Mucosa of descending colon (tissue), 3 donors: ENCODE data around the gene TGOLN2. TPM values are rescaled to one million over a fixed set of nuclear protein-coding genes. Genes with fewer than 3 reads are reported as not detected.
A peak's percentile ranks its signal among the peaks of the same experiment; 100 is the strongest.

Experiments used
- ATAC-seq: fragments of 200-7000 bp; cut with Tn5 transposase; one replicate; pipeline ENCODE4 v1.9.1; 2020; ENCODE audit warnings: mild to moderate bottlenecking, moderate library complexity
- DNase-seq, 3 donors: peaks; one replicate each; pipeline ENCODE4 v3.0.0-alpha.2; 2020
- H3K36me3 ChIP-seq: fragments of 200-600 bp; one replicate; pipeline ENCODE4 v1.8.0; 2021; ENCODE audit warnings: low read depth, mild to moderate bottlenecking
- H3K4me1 ChIP-seq: fragments of 200-600 bp; one replicate; pipeline ENCODE4 v1.8.0; 2021; ENCODE audit warnings: low read depth, mild to moderate bottlenecking
- H3K4me3 ChIP-seq: fragments of 200-600 bp; one replicate; pipeline ENCODE4 v1.8.0; 2021; ENCODE audit warnings: mild to moderate bottlenecking
- H3K9me3 ChIP-seq: fragments of 200-600 bp; one replicate; pipeline ENCODE4 v1.8.0; 2021; ENCODE audit warnings: mild to moderate bottlenecking
- intact Hi-C, 2 donors: fragments of 100-400 bp; cut with DNase I in 1 of 2; cut with micrococcal nuclease in 1 of 2; formaldehyde crosslinking; loops; one replicate each; pipeline versions ENCODE4 v1.11.0 to v1.11.1; 2022; cut with DNase I, micrococcal nuclease
- total RNA-seq, 3 donors: library from RNA; stranded (reverse); fragmentation: NEBNext Ultra II Directional in 2 of 3; extraction: Animal tissue kit (Norgen Biotek cat#: 25700) in 2 of 3; gene quantifications; one replicate each; pipeline versions ENCODE4 v1.2.1 to v1.2.4, GENCODE V29; 2021 to 2023
- TF ChIP-seq, protein P1 (sequence below): fragments of 200-600 bp; IDR thresholded peaks from one replicate; pipeline ENCODE4 v1.8.0; 2022; ENCODE audit warnings: antibody characterized with exemption, mild to moderate bottlenecking
- donor health status: DM: no; HTN: no; CAD: no; lungs with moderate emphysema.
- donor health status: DM: no; HTN: no; CAD: no.
- donor health status: DM: no; HTN: yes; CAD: no.

TGOLN2 gene
- total RNA-seq, 3 donors from 2014 or later, result 148 to 227 (median 163) TPM

DNA sequence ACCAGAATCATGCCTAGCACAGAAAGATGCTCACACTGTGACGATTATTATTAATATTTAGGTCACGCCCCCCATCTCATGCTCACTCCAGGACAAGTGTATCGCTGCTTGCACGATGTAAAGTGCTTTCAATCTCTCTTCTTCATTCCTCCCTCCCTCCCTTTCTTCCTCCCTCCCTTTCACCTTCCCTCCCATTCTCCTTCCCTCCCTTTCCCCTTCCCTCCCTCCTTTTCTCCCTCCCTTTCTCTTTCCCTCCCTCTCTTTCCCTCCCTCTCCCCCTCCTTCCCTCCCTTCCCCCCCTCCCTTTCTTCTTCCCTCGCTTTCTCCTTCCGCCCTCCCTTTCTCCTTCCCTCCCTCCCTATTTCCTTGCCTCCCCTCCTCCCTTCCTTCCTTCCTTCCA lies 19.6 kb downstream of the TGOLN2 start:
- H3K9me3 ChIP-seq, result no peaks in the 10 kb centered on the region
- intact Hi-C loops, result loop anchor here in 1 of 2 donors (10.0 kb wide), 1 partner anchor 253 kb away; no protein-coding TSS in a partner anchor
- TF ChIP-seq, protein P1, sequence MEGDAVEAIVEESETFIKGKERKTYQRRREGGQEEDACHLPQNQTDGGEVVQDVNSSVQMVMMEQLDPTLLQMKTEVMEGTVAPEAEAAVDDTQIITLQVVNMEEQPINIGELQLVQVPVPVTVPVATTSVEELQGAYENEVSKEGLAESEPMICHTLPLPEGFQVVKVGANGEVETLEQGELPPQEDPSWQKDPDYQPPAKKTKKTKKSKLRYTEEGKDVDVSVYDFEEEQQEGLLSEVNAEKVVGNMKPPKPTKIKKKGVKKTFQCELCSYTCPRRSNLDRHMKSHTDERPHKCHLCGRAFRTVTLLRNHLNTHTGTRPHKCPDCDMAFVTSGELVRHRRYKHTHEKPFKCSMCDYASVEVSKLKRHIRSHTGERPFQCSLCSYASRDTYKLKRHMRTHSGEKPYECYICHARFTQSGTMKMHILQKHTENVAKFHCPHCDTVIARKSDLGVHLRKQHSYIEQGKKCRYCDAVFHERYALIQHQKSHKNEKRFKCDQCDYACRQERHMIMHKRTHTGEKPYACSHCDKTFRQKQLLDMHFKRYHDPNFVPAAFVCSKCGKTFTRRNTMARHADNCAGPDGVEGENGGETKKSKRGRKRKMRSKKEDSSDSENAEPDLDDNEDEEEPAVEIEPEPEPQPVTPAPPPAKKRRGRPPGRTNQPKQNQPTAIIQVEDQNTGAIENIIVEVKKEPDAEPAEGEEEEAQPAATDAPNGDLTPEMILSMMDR, result no peak
- no peak for DNase-seq
- H3K4me3 ChIP-seq, result no peak overlapping the region
- no peaks in the 10 kb centered on the region for H3K36me3 ChIP-seq
- ATAC-seq, result no peak
- H3K4me1 ChIP-seq, result peaks cover 22% of the 10 kb centered on the region

DNA sequence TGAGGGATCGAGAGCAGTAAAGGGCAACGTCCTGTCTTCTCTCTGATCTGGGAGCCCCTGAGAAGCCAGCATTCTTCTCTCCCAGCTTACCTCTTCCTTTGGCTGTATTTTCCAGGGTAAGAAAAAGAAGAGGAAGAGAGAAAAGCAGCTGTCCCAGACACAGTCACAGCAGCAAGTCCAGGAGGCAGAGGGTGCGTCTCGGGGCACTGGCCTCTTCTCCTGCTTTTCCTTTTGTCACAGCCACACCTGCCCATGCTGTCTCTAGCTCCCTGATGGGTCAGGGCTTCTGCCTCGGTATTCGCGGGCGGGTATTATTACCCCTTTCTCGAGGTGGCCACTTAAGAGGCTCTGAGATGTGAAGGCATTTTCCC lies 20.3 kb downstream of the TGOLN2 start:
- Histone ChIP-seq H3K4me1 (peaks cover 22% of the 10 kb centered on the region), H3K9me3 (no peaks in the 10 kb centered on the region), H3K4me3 (no peak overlapping the region), H3K36me3 (no peaks in the 10 kb centered on the region)
- peak in 2 of 3 donors; percentile 55 to 66 for DNase-seq
- intact Hi-C loops, result loop anchor here in 1 of 2 donors (10.0 kb wide), 1 partner anchor 253 kb away; no protein-coding TSS in a partner anchor
- TF ChIP-seq, protein P1, result no peak
- peak; percentile 73 for ATAC-seq

DNA sequence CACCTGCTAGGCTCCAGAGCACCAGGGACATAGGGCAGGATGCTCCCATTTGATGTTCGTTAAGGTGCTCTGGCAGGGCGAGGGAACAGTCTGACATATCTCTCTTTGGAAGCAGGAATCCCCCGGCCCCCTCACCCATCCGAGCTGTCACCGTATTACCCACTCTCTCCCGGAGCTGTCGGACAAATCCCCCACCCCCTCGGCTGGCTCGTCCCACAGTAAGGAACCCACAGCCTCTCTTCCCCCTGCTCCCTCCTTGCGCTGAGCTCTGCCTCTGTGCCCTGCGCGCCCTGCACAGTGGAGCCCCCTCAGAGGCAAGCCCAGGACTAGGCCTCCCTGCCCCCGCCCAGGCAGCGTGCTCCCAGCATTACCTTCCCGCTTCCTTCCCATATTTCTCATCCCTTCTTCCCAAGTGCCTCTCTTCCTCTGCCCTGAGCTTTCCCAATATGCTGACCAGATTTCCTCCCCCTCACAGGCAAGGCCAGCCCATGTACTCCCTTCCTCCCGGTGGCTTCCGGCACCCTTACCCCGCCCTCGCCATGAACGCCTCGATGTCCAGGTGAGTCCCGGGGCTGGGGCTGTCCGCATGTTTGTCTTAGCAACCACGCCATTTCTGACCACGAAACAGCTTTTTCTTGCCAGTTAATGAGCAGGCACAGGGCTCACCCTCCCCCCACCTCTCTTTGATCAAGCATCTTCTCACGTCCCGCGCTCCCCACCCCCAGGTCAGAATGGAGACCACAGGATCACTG lies 23.8 kb downstream of the TGOLN2 start:
- Histone ChIP-seq H3K36me3 (no peaks in the 10 kb centered on the region), H3K9me3 (no peaks in the 10 kb centered on the region), H3K4me3 (no peak overlapping the region), H3K4me1 (peaks cover 16% of the 10 kb centered on the region)
- DNase-seq (no peak), ATAC-seq (no peak)
- TF ChIP-seq, protein P1, result no peak
- intact Hi-C loops, result loop anchor here in 1 of 2 donors (10.0 kb wide), 1 partner anchor 249 kb away; no protein-coding TSS in a partner anchor

DNA sequence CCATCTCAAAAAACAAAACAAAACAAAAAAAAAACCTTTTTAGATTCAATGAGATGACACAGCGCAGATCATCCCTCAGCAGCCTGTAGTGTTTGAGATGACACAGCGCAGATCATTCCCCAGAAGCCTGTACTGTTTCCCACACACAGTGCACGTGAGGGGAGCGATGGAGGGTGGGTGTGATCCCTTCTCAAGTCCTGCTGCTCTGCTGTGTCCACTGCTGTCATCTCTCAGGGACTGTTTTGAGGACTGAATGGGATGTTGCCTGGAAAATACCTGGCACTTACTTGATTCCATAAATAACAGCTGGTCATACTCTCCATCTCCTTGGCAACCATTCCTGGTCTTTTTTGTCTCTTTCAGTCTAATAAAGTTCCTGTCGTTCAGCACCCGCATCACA lies 25.7 kb downstream of the TGOLN2 start:
- H3K36me3 ChIP-seq, result no peaks in the 10 kb centered on the region
- no peak overlapping the region for H3K4me3 ChIP-seq
- intact Hi-C loops, result loop anchor here in 1 of 2 donors (10.0 kb wide), 1 partner anchor 247 kb away; no protein-coding TSS in a partner anchor
- TF ChIP-seq, protein P1, result no peak
- H3K4me1 ChIP-seq, result peaks cover 8% of the 10 kb centered on the region
- no peak for ATAC-seq
- no peak for DNase-seq
- H3K9me3 ChIP-seq, result no peaks in the 10 kb centered on the region

DNA sequence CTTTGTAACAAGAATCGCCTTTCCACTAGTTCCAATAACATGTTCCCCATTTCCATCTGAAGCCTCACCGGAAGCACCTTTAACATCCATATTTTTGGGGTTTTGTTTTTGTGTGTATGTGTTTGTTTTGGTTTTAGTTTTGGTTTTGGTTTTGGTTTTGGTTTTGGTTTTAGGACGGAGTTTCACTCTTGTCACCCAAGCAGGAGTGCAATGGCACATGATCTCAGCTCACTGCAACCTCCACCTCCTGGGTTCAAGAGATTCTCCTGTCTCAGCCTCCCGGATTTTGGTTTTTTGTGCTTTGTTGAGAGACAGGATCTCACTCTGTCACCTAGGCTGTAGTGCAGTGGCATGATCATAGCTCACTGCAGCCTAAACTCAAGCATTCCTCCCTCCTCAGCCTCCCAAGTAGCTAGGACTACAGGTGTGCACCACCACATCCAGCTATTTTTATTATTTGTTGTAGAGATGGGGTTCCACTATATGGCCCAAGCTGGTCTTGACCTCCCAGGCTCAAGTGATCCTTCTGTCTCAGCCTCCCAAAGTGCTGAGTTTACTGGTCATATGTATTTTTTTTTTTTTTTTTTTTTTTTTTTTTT lies 36.3 kb downstream of the TGOLN2 start:
- no peaks in the 10 kb centered on the region for H3K36me3 ChIP-seq
- no peaks in the 10 kb centered on the region for H3K4me1 ChIP-seq
- ATAC-seq, result peak; percentile 26
- TF ChIP-seq, protein P1, result no peak
- no peak overlapping the region for H3K4me3 ChIP-seq
- no peaks in the 10 kb centered on the region for H3K9me3 ChIP-seq
- intact Hi-C loops, result no loop called here
- DNase-seq, result no peak
